ENCODE results near the gene GPC4.

GRCh38 chrX:133454491-133454914 lies 39.2 kb upstream of the GPC4 start:
- no peak for TF ChIP-seq CTCF (conservative IDR thresholded peaks at IDR 0.05; ENCODE audit: low read depth, low read length)
- TF ChIP-seq EZH2 (IDR thresholded peaks at IDR 0.05; ENCODE audit: borderline replicate concordance, low read depth, low read length, poor library complexity, severe bottlenecking): no peak

All from A673 (cell line).